Esophagus muscularis mucosa (tissue), 4 donors: ENCODE measurements around the gene LUC7L.
"Not testable (repeated sequence)": the region's sequence is repeated elsewhere in the genome, so short reads cannot be mapped to it uniquely, and the experiment has no call there.

Experiments used
- EP300 ChIP-seq: sonication (generic); formaldehyde crosslinking; IDR thresholded peaks from one replicate; pipeline ENCODE4 v1.6.1; 2017; ENCODE audit warnings: antibody characterized with exemption
- POLR2A ChIP-seq: fragments of 450-650 bp; IDR thresholded peaks from one replicate; pipeline ENCODE4 v1.6.1; 2017; ENCODE audit warnings: antibody characterized with exemption, moderate library complexity, mild to moderate bottlenecking, low read depth
- POLR2AphosphoS5 ChIP-seq, 2 donors: sonication (generic); formaldehyde crosslinking; IDR thresholded peaks; one replicate each; pipeline ENCODE4 v1.6.1; 2017; ENCODE audit warnings: antibody characterized with exemption in 2 of 2
- TF ChIP-seq, protein P1 (sequence below), 3 experiments: fragments of 200-600 bp in 2 of 3; fragments of 450-650 bp in 1 of 3; sonication (generic) in 2 of 3; IDR thresholded peaks; one replicate each; pipeline ENCODE4 v1.5.1; 2017 to 2019; ENCODE audit warnings: antibody characterized with exemption in 3 of 3, mild to moderate bottlenecking in 2 of 3, moderate library complexity in 1 of 3

DNA sequence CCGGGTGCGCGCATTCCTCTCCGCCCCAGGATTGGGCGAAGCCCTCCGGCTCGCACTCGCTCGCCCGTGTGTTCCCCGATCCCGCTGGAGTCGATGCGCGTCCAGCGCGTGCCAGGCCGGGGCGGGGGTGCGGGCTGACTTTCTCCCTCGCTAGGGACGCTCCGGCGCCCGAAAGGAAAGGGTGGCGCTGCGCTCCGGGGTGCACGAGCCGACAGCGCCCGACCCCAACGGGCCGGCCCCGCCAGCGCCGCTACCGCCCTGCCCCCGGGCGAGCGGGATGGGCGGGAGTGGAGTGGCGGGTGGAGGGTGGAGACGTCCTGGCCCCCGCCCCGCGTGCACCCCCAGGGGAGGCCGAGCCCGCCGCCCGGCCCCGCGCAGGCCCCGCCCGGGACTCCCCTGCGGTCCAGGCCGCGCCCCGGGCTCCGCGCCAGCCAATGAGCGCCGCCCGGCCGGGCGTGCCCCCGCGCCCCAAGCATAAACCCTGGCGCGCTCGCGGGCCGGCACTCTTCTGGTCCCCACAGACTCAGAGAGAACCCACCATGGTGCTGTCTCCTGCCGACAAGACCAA is 56.8 kb downstream of the LUC7L start, which contains the start of gene HBA2:
- TF ChIP-seq, protein P1, sequence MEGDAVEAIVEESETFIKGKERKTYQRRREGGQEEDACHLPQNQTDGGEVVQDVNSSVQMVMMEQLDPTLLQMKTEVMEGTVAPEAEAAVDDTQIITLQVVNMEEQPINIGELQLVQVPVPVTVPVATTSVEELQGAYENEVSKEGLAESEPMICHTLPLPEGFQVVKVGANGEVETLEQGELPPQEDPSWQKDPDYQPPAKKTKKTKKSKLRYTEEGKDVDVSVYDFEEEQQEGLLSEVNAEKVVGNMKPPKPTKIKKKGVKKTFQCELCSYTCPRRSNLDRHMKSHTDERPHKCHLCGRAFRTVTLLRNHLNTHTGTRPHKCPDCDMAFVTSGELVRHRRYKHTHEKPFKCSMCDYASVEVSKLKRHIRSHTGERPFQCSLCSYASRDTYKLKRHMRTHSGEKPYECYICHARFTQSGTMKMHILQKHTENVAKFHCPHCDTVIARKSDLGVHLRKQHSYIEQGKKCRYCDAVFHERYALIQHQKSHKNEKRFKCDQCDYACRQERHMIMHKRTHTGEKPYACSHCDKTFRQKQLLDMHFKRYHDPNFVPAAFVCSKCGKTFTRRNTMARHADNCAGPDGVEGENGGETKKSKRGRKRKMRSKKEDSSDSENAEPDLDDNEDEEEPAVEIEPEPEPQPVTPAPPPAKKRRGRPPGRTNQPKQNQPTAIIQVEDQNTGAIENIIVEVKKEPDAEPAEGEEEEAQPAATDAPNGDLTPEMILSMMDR (IDR thresholded peaks at IDR 0.05) = not testable (repeated sequence)
- not testable (repeated sequence) for TF ChIP-seq EP300; POLR2A; POLR2AphosphoS5 (IDR thresholded peaks at IDR 0.05)
